GM12878 (cell line): ENCODE measurements around the gene KLC4.

ENCODE experiments used
- CBFB ChIP-seq: IDR thresholded peaks from 2 replicates; pipeline ENCODE4 v1.6.1; 2016; ENCODE audit warnings: antibody characterized with exemption, low read depth
- CEBPB ChIP-seq, 2 experiments: fragments of 150-350 bp in 1 of 2; IDR thresholded peaks; 2 replicates each; pipeline ENCODE4 v1.6.1; 2012 to 2014; ENCODE audit warnings: low read depth in 2 of 2, low read length in 2 of 2, borderline replicate concordance in 1 of 2, inconsistent platforms in 1 of 2
- CTCF ChIP-seq, 3 experiments: IDR thresholded peaks in 2 of 3; conservative IDR thresholded peaks in 1 of 3; 2 replicates each; pipeline ENCODE4 v1.5.1; 2011; ENCODE audit warnings: low read depth in 3 of 3, low read length in 3 of 3, mild to moderate bottlenecking in 3 of 3, control low read depth in 2 of 3, moderate library complexity in 2 of 3, inconsistent platforms in 1 of 3, mixed read lengths in 1 of 3; ENCODE audit not compliant: control insufficient read depth in 2 of 3, insufficient read depth in 1 of 3; ENCODE audit errors: extremely low read depth in 1 of 3
- EGR1 ChIP-seq, 2 experiments: IDR thresholded peaks; 1 replicate in 1 of 2; 2 replicates in 1 of 2; pipeline ENCODE4 v1.6.1; 2011 to 2012; ENCODE audit warnings: low read depth in 2 of 2, low read length in 2 of 2, borderline replicate concordance in 1 of 2, mild to moderate bottlenecking in 1 of 2, moderate library complexity in 1 of 2
- EP300 ChIP-seq, 2 experiments: fragments of 150-350 bp in 1 of 2; IDR thresholded peaks; 2 replicates each; pipeline ENCODE4 v1.6.1; 2011 to 2012; ENCODE audit warnings: low read depth in 2 of 2, low read length in 2 of 2, borderline replicate concordance in 1 of 2, improper control_type of control experiment in 1 of 2, inconsistent platforms in 1 of 2; ENCODE audit not compliant: control insufficient read depth in 1 of 2
- HDGF ChIP-seq: fragments of 450-650 bp; IDR thresholded peaks from 2 replicates; pipeline ENCODE4 v1.6.1; 2016; ENCODE audit warnings: antibody characterized with exemption
- MAX ChIP-seq: IDR thresholded peaks from 2 replicates; pipeline ENCODE4 v1.6.1; 2012; ENCODE audit warnings: low read depth, low read length, improper control_type of control experiment
- SP1 ChIP-seq: IDR thresholded peaks from one replicate; pipeline ENCODE4 v1.6.1; 2011; ENCODE audit warnings: low read depth, low read length
- TAF1 ChIP-seq: IDR thresholded peaks from 2 replicates; pipeline ENCODE4 v1.6.1; 2011; ENCODE audit warnings: mild to moderate bottlenecking, low read depth, low read length, borderline replicate concordance

GRCh38 chr6:43052225-43052841, 7.1 kb upstream of the KLC4 start:
- TF ChIP-seq MAX, result no peak
- TF ChIP-seq CBFB, result no peak
- TF ChIP-seq EP300 (IDR thresholded peaks at IDR 0.05; ENCODE audit: borderline replicate concordance in 1 of 2, control insufficient read depth in 1 of 2, low read depth in 2 of 2, low read length in 2 of 2), result no peak
- no peak for TF ChIP-seq SP1
- TF ChIP-seq CTCF (IDR thresholded peaks at IDR 0.05 in 2 of 3, conservative IDR thresholded peaks at IDR 0.05 in 1 of 3; ENCODE audit: control insufficient read depth in 2 of 3, extremely low read depth in 1 of 3, insufficient read depth in 1 of 3, low read depth in 3 of 3, low read length in 3 of 3), result no peak
- TF ChIP-seq TAF1, result no peak
- TF ChIP-seq CEBPB (IDR thresholded peaks at IDR 0.05; ENCODE audit: borderline replicate concordance in 1 of 2, low read depth in 2 of 2, low read length in 2 of 2), result no peak
- TF ChIP-seq HDGF, result no peak
- TF ChIP-seq EGR1 (IDR thresholded peaks at IDR 0.05; ENCODE audit: borderline replicate concordance in 1 of 2, low read depth in 2 of 2, low read length in 2 of 2), result no peak
